Heart right ventricle (tissue), 16 donors: ENCODE results near the gene OSBPL8. TPM values are rescaled to one million over a fixed set of nuclear protein-coding genes. Genes with fewer than 3 reads are reported as not detected.

Experiments used
- ATAC-seq, 8 donors: fragments of 200-7000 bp; cut with Tn5 transposase; one replicate each; pipeline ENCODE4 v1.9.1; 2020; ENCODE audit warnings: mild to moderate bottlenecking in 8 of 8, moderate library complexity in 8 of 8, moderate number of reproducible peaks in 1 of 8
- DNase-seq, 2 donors: peaks; one replicate each; pipeline ENCODE4 v3.0.0-alpha.2; 2020
- H3K27ac ChIP-seq, 10 donors: fragments of 200-600 bp; sonication (generic) in 2 of 10; one replicate each; pipeline versions ENCODE4 v1.5.0 to v1.8.0; 2020 to 2022; ENCODE audit warnings: mild to moderate bottlenecking in 3 of 10
- H3K27me3 ChIP-seq, 7 donors: fragments of 200-600 bp; one replicate each; pipeline ENCODE4 v1.8.0; 2021 to 2022; ENCODE audit warnings: mild to moderate bottlenecking in 2 of 7
- H3K36me3 ChIP-seq, 9 donors: fragments of 200-600 bp; sonication (generic) in 1 of 9; one replicate each; pipeline versions ENCODE4 v1.5.0 to v1.8.0; 2020 to 2022; ENCODE audit warnings: mild to moderate bottlenecking in 2 of 9
- H3K4me1 ChIP-seq, 9 donors: fragments of 200-600 bp; sonication (generic) in 1 of 9; one replicate each; pipeline versions ENCODE4 v1.5.0 to v1.8.0; 2020 to 2022; ENCODE audit warnings: mild to moderate bottlenecking in 4 of 9
- H3K4me3 ChIP-seq, 10 donors: fragments of 200-600 bp; sonication (generic) in 2 of 10; one replicate each; pipeline versions ENCODE4 v1.5.0 to v1.8.0; 2020 to 2022; ENCODE audit warnings: mild to moderate bottlenecking in 7 of 10, moderate library complexity in 2 of 10
- H3K9me3 ChIP-seq, 11 donors: fragments of 200-600 bp in 10 of 11; sonication (generic) in 2 of 11; one replicate each; pipeline versions ENCODE4 v1.5.0 to v1.8.0; 2013 to 2022; ENCODE audit warnings: mild to moderate bottlenecking in 2 of 11, control low read depth in 1 of 11, moderate library complexity in 1 of 11
- WGBS, 2 donors: extraction: QIAGEN DNeasy Blood & Tissue Kit; methylation state at CpG; one replicate each; pipeline ENCODE4 v1.1.7; 2013; ENCODE audit warnings: inconsistent platforms in 1 of 2; 5-methylcytosine and 5-hydroxymethylcytosine counted together
- intact Hi-C, 10 donors: fragments of 100-400 bp; cut with DNase I; formaldehyde crosslinking; loops; one replicate each; pipeline versions ENCODE4 v1.11.1 to v1.14.2; 2022
- polyA plus RNA-seq, 2 donors: library from polyadenylated mRNA; stranded (reverse); fragments of 200-250 nt; gene quantifications; one replicate each; pipeline ENCODE4 v1.2.3, GENCODE V29; 2013
- total RNA-seq, 10 donors: library from RNA; stranded (reverse); fragmentation: NEBNext Ultra II Directional in 3 of 10; extraction: Animal tissue kit (Norgen Biotek cat#: 25700) in 3 of 10; gene quantifications; one replicate each; pipeline versions ENCODE4 v1.2.1 to v1.2.4, GENCODE V29; 2021 to 2023
- TF ChIP-seq, protein P1 (sequence below), 9 donors: fragments of 200-600 bp; sonication (generic) in 2 of 9; IDR thresholded peaks; one replicate each; pipeline versions ENCODE4 v1.5.0 to v1.8.0; 2021 to 2022; ENCODE audit warnings: antibody characterized with exemption in 9 of 9, mild to moderate bottlenecking in 5 of 9, moderate library complexity in 1 of 9
- donor health status: Arrhythmogenic right ventricular cardiomyopathy.
- donor health status: ischemic (EF 13 %, LVEDD 7.1; RV severe dilation, severe dysfunction).
- donor health status: healthy with polysubstance abuse.
- donor health status: DM: no; HTN: yes; CAD: no.
- donor health status: DM: no; HTN: no; CAD: no.
- donor health status: ischemic (EF 25% LVEDD 6.9; RV normal size, moderate dysfunction).
- donor health status: ischemic (EF 25% LVEDD 5.7; RV mildly dilated, moderate dysfunction).
- donor health status: healthy.
- donor health status: DM: yes; HTN: yes; CAD: no.
- donor health status: Ischemic cardiomyopathy.
- donor health status: ischemic (EF 35%, LVEDD 5.7; RV mildly dilated, moderate dysfunction).
- donor health status: nonischemic (EF 11% LVEDD 7.7; RV severe dilation, severe dysfunction).
- donor health status: DM: yes; HTN: yes; CAD: no.
- donor health status: PGD.
- donor health status: ischemic (EF 29% LVEDD 5.4; RV normal size, mild dysfunction).
- donor health status: nonischemic (EF 23%, LVEDD 6.1; RV moderate dilation, normal function).

Gene OSBPL8
- total and polyA plus RNA-seq, 12 donors, result 5.6 to 50.0 (median 33.3) TPM

DNA sequence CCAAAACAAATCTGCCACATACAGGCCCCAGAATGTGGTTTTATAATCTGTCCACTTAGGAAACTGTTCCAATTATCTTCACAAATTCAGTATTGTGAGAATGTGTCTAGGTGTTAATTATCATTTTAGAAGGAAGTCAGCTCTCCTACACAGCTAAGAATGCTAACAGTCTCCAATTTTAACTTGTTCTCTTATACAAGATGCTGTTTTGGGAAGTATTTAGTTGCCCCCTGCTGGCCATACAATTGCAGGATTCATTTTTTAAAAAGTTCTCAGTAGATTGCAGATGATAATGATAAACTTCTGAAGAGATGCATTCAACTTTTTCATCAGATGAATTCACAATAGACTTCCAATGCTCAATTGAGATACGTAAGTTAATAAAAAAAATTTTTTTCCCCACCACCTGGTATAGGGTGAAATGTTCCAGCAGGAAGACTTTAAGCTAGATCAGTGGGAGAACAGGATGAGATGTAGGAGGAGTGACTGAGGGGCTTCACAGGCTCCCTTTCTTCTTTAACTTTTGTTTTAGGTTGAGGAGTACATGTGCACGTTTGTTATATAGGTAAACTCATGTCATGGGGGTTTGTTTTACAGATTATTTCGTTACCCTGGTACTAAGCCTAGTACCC, 27.3 kb upstream of the OSBPL8 start:
- Histone ChIP-seq H3K27me3 (no peaks in the 10 kb centered on the region), H3K36me3 (no peaks in the 10 kb centered on the region), H3K9me3 (peaks cover 0 to 2% (median 0%) of the 10 kb centered on the region in 11 donors), H3K4me3 (no peak overlapping the region), H3K27ac (peak overlapping the region in 1 of 10 donors; percentile 17), H3K4me1 (peaks cover 0 to 30% (median 0%) of the 10 kb centered on the region in 9 donors)
- peak in 1 of 2 donors; percentile 38 for DNase-seq
- ATAC-seq, result peak in 2 of 8 donors; percentile 24 to 44
- intact Hi-C loops, result no loop called here
- TF ChIP-seq, protein P1, sequence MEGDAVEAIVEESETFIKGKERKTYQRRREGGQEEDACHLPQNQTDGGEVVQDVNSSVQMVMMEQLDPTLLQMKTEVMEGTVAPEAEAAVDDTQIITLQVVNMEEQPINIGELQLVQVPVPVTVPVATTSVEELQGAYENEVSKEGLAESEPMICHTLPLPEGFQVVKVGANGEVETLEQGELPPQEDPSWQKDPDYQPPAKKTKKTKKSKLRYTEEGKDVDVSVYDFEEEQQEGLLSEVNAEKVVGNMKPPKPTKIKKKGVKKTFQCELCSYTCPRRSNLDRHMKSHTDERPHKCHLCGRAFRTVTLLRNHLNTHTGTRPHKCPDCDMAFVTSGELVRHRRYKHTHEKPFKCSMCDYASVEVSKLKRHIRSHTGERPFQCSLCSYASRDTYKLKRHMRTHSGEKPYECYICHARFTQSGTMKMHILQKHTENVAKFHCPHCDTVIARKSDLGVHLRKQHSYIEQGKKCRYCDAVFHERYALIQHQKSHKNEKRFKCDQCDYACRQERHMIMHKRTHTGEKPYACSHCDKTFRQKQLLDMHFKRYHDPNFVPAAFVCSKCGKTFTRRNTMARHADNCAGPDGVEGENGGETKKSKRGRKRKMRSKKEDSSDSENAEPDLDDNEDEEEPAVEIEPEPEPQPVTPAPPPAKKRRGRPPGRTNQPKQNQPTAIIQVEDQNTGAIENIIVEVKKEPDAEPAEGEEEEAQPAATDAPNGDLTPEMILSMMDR (IDR thresholded peaks at IDR 0.05), result peak; percentile 50 to 79 (median 68)
- 68 to 90% methylated on average over 3 of the region's 3 CpGs for WGBS, 2 donors

DNA sequence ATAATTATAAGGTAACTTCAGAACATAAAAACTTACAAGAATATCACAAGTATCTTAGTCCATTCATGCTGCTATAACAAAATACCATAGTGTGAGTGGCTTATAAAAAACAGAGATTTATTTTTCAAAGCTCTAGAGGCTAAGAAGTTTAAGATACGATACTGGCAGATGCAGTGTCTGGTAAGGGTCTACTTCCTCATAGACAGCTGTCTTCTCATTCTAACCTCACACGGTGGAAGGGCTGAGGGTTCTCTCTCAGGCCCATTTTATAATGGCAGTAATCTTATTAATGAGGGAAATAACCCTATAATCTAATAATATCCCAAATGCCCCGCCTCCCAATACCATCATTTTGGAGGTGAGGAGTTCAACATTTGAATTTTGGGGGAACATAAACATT, 23.7 kb upstream of the OSBPL8 start:
- intact Hi-C loops, result no loop called here
- ATAC-seq (no peak), DNase-seq (no peak)
- Histone ChIP-seq H3K27ac (no peak overlapping the region), H3K9me3 (peaks cover 0 to 13% (median 0%) of the 10 kb centered on the region in 11 donors), H3K36me3 (no peaks in the 10 kb centered on the region), H3K4me1 (peaks cover 0 to 14% (median 0%) of the 10 kb centered on the region in 9 donors), H3K27me3 (no peaks in the 10 kb centered on the region), H3K4me3 (no peak overlapping the region)
- TF ChIP-seq, protein P1 (IDR thresholded peaks at IDR 0.05), result no peak
- 82 to 93% methylated on average over 3 of the region's 3 CpGs for WGBS, 2 donors

DNA sequence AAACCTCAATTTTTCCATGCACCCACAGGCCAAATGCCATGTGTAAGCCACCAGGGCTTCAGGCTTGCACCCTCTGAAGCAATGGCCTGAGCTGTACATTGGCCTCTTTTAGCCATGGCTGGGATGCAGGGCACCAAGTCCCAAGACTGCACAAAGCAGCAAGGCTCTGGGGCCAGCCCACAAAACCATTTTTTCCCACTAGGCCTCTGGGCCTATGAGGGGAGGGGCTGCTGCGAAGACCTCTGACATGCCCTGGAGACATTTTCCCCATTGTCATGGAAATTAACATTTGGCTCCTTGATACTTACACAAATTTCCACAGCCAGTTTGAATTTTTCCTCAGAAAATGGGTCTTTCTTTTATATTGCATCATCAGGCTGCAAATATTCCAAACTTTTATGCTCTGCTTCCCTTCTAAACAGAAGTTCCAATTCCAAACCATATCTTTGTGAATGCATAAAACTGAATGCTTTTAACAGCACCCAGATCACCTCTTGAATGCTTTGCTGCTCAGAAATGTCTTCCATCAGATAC, 14.3 kb upstream of the OSBPL8 start:
- H3K27me3 ChIP-seq, result no peaks in the 10 kb centered on the region
- TF ChIP-seq, protein P1 (IDR thresholded peaks at IDR 0.05), result no peak
- intact Hi-C loops, result no loop called here
- ATAC-seq (no peak), DNase-seq (no peak)
- H3K4me3 ChIP-seq, result no peak overlapping the region
- peaks cover 0 to 6% (median 0%) of the 10 kb centered on the region in 9 donors for H3K4me1 ChIP-seq
- peaks cover 0 to 7% (median 0%) of the 10 kb centered on the region in 11 donors for H3K9me3 ChIP-seq
- H3K27ac ChIP-seq, result no peak overlapping the region
- 95 to 100% methylated on average over 1 of the region's 1 CpG for WGBS, 2 donors
- H3K36me3 ChIP-seq, result no peaks in the 10 kb centered on the region

DNA sequence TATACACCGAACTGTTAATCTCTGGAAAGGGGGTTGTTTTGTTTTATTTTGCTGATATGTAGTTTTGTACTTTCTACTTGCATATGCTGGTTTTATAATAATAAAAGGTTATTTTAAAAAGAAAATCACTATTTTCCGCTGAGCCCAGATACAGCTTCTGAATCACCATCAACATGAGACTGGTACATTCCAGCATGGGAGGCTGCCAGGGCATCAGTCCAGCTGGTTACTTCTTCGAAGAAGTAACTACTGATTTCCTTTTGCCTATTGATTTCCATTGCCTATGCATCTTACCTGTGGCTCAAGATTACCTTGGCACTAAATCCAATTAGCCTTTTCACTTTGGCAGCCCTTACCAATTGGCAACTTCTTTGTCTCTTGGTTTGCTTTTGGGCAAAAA, 11.7 kb upstream of the OSBPL8 start:
- Histone ChIP-seq H3K4me3 (no peak overlapping the region), H3K36me3 (no peaks in the 10 kb centered on the region), H3K27me3 (no peaks in the 10 kb centered on the region), H3K9me3 (peaks cover 0 to 6% (median 0%) of the 10 kb centered on the region in 11 donors), H3K4me1 (peaks cover 0 to 9% (median 0%) of the 10 kb centered on the region in 9 donors), H3K27ac (no peak overlapping the region)
- WGBS, 2 donors, result 91 to 94% methylated on average over 3 of the region's 3 CpGs
- DNase-seq, result no peak
- intact Hi-C loops, result no loop called here
- TF ChIP-seq, protein P1 (IDR thresholded peaks at IDR 0.05), result no peak
- no peak for ATAC-seq
